GM18505 (cell line): Measurements from ENCODE around the gene NXPH4.
A peak's percentile ranks its signal among the peaks of the same experiment; 100 is the strongest.

Source experiments
- ATAC-seq: cut with Tn5 transposase; IDR thresholded peaks from one replicate; pipeline ENCODE4 v1.9.1; 2021; ENCODE audit not compliant: unreplicated experiment
- POLR2A ChIP-seq: IDR thresholded peaks from 4 replicates; pipeline ENCODE4 v1.6.1; 2011; ENCODE audit warnings: borderline replicate concordance; ENCODE audit not compliant: insufficient read depth, insufficient read length; ENCODE audit errors: extremely low read depth

Gene NXPH4

GRCh38 chr12:57237932-57238853, 21.6 kb downstream of the NXPH4 start:
- ATAC-seq, result no peak
- TF ChIP-seq POLR2A, result no peak

DNA sequence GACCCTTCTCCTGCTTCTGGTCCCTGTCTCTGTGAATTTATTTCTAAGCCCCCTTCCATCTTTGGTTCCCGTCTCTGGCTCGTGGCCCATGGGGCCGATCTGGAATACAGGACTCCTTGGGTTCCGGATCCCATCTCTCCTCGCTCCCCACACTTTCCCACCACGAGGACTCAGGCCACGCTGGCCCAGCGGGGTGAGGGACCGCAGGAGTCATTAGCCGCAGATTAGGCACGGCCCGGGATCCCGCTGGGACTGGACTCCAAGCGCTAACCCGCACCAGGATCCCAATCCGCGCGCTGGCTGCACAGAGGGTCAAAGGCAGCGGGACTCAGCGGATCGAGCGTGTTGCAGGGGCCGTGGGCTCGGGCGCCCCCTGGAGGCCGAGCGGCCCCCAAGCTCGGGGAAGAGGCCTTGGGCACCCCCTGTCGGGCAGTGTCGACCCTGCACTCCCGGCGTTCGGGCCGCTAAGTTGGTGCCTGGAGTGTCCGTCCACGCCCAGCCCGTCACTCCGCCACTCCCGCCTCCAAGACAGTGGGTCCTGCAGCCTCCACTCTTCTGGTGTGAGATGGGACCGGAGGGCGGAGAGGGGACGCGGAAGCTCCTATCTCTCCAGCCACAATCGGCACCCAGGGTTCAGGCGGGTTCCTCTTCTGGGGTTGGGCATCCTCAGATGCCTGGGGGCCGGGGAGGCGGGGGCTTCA, 22.4 kb downstream of the NXPH4 start:
- TF ChIP-seq POLR2A, result peak; percentile 50
- ATAC-seq, result peak; percentile 57

- no peak for ATAC-seq
- TF ChIP-seq POLR2A, result no peak
Measured at GRCh38 chr12:57239587-57240065, 23.0 kb downstream of the NXPH4 start.

- ATAC-seq, result no peak
- peak; percentile 29 for TF ChIP-seq POLR2A
Measured at GRCh38 chr12:57240066-57240921, 23.7 kb downstream of the NXPH4 start.

GRCh38 chr12:57240926-57241401, 24.4 kb downstream of the NXPH4 start:
- ATAC-seq, result no peak

DNA sequence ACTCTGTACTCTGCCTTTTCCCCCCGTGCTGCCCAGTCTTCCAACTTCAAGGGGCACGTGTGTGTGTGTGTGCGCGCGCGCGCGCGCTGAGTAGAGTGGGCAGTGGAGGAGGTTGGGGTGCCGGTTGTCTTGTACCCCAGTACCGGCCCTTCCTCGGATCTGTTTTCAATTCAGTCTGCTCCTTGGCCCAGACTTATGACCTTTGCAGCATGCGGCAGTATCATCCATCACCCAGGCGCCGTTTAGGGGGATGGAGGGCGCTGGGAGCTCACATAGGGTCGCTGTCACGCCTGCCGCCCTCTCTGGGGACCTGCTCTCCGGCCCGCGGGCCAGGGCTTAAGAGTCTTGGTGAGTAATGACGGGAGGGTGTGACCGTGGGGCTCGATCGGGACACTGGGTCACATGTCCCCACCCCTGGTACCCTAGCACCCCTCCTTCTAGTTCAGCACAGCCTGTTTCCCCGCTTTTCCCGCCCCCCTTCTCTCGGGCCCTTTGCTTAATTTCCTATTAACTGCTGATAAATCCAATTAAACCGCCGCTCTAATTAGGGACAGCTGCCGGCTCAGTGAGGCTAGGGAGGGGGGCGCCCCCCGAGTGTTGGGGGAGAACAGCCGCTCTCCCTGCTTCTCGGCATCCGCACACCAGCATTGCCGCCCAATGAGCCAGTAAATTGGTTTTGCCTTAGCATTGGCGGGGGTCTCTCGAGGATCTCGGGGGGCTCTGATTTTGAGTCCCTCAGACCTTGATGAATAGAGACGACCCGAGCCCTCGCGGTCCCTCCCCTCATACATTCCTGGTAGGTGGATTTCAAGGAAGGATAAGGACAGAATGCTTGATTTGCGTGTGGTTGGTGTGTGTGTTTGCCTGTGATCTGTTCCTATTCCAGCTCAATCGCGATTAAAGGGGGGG, 25.1 kb downstream of the NXPH4 start:
- ATAC-seq, result no peak

More at GRCh38 chr12:57240926-57241401, 24.4 kb downstream of the NXPH4 start:
- TF ChIP-seq POLR2A, result no peak

GRCh38 chr12:57242329-57242690, 25.7 kb downstream of the NXPH4 start:
- no peak for TF ChIP-seq POLR2A
- no peak for ATAC-seq

More for the DNA sequence above, 25.1 kb downstream of the NXPH4 start:
- no peak for TF ChIP-seq POLR2A

DNA sequence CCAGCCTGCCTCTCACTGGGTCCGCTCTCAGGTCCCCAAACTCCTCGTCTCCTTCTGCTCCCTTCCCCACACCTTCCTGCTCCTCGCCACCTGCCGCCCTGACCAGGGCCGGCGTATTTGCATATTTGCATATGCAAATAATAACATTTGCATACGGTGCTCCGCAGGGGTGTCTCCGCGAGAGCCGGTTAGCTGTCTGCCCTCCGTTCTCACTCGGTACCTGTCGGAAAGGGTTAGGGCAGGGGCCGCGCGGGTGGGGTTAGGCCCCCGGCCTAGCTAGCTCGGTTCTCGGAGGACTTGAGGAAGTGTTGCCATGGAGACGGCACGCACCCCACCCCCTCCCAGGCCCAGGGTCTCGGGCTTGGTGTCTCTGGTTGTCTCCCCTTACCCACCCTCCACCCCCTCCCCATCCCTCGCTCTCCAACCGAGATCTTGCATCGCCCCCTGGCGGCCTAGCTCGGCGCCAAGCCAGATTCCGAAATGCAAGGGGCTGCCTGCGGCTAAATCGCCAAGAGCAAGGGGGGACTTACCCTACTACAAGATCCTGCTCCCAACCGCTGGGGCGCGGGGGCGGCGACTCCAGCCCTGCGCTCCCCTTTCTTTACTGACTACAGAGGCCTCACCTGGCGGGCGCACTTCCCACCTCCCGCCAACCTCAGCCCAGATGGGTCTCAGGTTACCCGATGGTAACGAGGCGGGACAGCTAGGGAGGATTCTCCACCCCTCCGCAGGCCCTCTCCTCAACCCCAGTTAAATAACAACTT, 26.3 kb downstream of the NXPH4 start:
- TF ChIP-seq POLR2A, result no peak
- ATAC-seq, result peak; percentile 32

GRCh38 chr12:57243521-57244311, 27.1 kb downstream of the NXPH4 start:
- TF ChIP-seq POLR2A, result no peak
- no peak for ATAC-seq

GRCh38 chr12:57244312-57244696, 27.7 kb downstream of the NXPH4 start:
- no peak for TF ChIP-seq POLR2A
- no peak for ATAC-seq

GRCh38 chr12:57247041-57247440, 30.4 kb downstream of the NXPH4 start:
- no peak for ATAC-seq

More at GRCh38 chr12:57247041-57247440, 30.4 kb downstream of the NXPH4 start:
- TF ChIP-seq POLR2A, result no peak
